ENCODE measurements around the gene CTR9.
A peak's percentile ranks its signal among the peaks of the same experiment; 100 is the strongest.

The CTR9 gene

DNA sequence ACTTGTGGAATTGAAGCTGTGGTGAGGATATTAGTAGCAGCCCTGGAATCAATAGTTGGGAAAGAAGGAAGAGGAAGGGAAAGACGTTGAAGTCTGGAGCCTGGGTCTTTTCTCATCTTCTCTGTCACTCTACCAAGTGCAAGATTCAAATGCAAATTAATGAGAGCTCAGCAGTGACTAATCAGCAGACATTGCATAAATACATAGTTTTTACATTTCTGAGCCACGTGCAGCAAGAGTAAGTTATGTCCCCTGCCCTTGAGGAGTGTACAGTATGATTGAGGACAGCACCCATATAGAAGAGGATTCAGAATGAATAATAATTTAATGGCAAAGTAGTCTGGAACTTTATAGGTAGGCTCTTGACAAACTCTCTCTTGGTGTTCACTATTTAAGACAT is 23.8 kb downstream of the CTR9 start:
- intact Hi-C loops (cut with DNase I) = no loop called here
- no peak for DNase-seq

DNA sequence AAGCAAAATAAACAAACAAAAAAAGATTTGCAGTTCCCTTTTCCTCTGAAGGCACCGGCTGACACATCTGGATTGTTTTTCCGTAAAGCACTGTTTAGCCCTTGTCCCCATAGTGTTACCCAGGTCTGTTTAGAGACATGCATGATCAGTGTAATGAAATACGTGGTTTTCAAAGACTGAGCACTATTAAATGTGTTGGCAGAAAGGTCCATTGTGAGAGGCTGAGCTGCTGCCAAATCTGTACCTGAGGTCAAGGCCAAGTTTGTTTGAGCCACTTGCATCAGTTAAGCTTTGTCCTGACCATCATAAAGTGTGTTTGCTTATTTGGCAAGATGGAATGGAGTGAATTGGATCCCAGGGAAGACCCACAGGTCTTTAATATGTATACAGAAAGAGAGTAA is 26.3 kb downstream of the CTR9 start:
- DNase-seq = no peak
- intact Hi-C loops (cut with DNase I) = no loop called here

DNA sequence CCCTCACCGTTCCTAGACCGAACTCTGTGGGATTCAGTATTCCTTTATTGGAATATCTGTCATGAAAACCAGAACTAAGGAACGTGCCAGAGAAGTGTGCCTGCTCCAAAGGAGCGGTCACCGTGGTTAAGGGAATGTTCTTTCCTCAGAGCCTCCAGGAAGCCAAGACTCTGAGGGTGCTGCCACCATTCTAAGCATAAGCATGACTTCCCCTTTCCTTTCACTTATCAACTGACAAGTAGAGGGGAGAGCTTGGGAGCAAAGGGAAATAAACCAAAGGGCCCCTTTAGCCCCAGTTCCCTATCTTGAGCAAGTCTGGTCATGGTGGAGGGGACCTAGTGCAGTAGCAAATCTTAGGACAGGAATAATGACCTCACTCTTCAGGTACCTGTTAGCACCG is 26.8 kb downstream of the CTR9 start:
- DNase-seq = no peak
- intact Hi-C loops (cut with DNase I) = no loop called here

DNA sequence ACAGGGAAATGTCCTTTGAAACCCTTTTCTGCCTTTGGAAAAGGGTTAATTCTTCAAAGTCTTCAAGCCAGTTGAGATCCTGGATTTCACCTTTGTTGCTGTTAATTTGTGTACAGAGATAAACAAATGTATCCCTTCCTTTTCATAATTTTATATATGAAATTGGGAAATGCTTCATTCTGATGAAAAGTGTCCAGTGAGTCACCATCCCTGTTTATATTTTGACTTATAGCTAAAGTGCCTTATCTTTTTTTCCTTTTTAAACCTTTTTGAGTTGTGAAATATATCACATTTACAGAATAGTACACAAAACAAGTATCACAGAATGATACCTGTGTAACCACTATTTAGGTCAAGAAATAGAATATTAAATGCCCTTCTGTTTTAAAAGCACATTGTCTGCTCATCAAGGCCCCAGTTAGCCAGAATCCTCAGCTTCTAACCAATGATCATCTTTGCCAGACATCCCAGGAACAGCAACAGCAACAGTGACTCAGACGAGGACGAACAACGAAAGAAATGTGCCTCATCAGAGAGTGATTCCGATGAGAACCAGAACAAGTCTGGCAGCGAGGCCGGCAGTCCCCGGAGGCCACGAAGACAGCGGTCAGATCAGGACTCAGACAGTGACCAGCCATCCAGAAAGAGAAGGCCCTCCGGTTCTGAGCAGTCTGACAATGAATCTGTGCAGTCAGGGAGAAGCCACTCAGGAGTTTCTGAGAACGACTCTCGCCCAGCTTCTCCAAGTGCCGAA is 27.3 kb downstream of the CTR9 start:
- intact Hi-C loops (cut with DNase I) = no loop called here
- DNase-seq = peak in 16 of 42 donors; percentile 10 to 63 (median 20)

DNA sequence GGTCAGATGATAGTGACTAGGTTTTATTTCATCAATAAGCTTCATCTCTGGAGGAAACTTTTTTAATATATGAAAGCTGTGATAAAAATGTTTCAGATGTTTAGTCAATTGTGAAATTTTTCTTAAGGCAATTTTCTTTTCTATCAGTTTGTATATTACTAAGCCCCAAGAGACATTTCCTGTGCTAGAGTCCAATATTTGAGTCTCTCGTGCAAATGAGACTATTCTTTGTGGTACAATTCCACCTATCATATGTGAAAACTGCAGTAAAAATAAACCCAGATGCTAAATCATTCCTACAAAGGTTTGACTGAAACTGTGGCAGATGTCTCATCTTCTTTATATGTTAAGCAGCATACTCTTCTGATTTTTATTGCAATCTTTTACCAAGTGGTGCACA is 28.0 kb downstream of the CTR9 start:
- DNase-seq = no peak
- intact Hi-C loops (cut with DNase I) = no loop called here

DNA sequence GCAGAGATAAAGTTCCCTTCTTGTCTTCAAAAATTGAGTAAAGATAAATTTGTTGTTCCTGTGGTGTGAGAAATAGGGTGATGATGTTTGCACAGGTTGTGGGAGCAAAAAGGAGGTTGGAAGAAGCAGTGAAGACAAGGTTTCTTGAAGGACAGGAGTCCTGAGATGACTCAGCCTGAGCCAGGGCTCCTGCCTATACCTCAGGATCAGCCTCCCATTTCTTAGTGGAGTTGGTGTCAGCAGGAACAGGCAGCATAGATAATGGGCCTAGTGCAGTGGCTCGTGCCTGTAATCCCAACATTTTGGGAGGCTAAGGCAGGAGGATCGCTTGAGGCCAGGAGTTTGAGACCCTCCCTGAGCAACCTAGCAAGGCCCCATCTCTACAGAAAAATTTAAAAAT is 29.0 kb downstream of the CTR9 start:
- DNase-seq = no peak
- intact Hi-C loops (cut with DNase I) = no loop called here

DNA sequence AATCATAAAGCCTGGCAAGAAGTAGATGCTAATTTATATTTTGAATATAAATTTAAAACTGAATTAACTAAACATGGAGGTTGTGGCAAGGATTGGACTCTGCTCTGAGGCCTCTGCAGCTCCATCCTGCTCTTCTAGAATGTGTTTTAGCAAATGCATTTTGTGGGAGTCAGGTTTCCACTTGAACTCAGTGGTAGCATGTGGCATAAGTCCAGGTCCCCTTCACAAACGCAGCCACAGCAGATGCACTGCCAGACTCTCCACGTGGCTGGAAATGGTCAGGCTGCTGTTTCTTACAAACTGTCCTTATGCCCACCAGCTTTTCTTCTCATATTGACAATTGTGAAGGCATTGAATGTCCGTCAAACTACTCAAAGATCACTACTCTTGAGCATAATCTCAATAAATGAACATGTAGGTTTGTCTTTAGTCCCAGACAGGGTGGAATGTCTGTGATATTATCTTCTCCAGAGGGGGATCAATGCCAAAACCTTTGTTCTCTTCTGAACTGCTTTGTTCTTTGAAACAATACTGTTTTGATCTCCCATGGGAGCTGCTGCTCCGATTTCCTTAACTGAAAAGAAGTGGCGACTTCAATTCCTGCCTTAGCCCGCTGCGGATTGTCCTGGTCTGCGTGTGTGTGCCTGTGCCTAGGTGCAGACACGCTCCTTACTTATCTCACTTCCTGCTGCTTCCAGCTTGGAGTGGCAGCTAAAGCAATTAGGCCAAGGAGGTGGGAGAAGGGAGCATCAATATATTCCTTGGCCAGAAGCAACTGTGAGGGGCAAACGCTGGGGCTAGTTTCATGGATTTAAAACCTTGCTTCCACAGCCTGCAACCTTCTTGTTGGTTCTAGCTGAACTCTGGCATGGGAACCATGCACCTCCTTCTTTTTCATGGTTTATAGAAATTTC is 33.4 kb downstream of the CTR9 start:
- intact Hi-C loops (cut with DNase I) = no loop called here
- peak in 1 of 42 donors; percentile 12 for DNase-seq

DNA sequence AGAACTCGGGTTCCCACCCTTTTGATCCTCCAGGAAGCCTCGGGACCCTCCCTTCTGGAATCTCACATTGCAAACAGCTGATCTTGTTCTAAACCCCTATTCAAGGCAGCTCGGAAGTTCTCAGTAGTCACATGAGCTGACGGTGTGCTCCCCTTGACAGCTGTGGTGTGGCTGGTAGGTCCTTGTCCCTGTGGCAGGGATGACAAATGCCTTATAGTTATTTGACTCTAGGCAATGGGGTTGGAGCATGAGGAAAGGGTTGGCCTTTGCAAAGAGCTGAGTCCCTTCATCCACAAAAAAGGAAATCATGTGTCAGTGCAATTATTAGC is 34.1 kb downstream of the CTR9 start:
- no peak for DNase-seq
- intact Hi-C loops (cut with DNase I) = no loop called here

DNA sequence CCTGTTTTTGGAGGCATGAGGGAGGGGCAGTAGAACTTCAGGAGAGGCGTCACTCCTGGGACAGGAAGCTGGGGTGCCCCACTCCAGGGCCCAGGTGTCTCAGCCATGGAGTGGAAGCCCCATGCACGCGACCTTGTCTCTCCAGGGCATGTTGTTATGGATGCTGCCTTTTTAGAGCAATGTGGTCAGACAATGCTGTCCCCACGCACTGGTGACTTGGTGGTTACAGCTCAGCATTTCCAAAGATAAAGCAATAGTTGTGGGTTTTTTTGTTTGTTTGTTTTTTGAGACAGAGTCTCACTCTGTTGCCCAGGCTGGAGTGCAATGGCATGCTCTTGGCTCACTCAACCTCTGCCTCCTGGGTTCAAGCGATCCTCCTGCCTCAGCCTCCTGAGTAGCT is 35.4 kb downstream of the CTR9 start:
- intact Hi-C loops (cut with DNase I) = no loop called here
- DNase-seq = no peak

DNA sequence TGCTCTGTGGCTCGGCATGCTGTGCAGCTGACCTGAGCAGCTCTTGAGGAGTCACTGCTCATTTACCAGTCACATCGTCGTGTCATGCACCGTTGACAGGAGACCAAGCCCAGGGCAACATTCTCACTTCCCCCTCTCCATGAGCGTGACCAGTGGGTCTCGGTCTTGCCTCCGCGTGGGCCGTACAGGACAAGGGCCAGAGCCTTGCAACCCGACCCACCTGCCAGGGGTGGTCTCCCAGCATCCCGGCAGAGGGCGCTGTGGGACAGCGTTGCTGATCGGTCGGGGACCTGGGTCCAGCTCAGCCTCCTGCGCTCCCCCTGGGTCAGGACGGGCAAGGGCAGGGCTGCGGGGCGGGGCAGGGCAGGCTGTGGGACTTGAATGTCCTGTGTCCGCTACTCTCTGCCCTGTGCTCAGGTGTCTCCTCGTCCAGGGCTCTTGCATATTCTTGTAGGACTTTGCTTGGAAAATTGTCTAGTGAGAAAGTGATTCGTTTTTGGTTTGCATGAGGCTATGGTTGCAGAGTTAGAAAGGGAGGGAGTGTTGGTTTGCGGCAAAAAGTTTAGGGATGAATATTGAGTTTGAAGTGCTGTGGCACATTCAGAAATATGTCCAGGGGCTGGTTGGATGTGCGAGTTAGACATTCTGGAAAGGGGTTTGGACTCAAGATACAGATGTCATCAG is 41.5 kb downstream of the CTR9 start:
- intact Hi-C loops (cut with DNase I) = no loop called here
- peak; percentile 50 to 94 (median 81) for DNase-seq

DNA sequence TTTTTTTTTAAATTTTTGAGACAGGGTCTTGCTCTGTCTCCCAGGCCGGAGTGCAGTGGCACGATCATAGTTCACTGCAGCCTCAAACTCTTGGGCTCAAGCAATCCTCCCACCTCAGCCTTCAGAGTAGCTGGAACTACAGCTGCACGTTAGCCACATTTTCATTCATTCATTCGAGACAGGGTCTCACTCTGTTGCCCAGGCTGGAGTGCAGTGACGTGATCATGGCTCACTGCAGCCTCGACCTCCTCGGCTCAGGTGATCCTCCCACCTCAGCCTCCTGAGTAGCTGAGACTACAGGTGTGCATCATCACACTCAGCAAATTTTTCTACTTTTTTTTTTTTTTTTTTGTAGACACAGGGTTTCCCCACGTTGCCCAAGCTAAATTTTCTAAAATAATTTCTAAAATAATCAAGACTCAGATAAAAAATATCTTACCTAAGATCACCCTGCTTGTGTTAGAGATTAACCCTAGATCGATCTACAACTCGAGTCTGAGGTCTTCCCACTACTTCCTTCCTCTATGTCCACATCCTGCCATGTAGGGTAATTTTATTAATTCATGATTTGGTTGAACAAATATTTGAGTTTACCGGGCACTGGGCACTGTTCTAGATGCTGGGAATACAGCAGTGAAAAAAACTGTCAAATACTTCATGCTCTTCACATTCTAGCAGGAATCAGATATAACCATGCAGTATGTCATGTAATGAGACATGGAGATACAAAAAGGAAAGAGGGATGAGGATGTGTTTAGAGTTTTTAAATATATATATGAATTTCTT is 42.6 kb downstream of the CTR9 start:
- intact Hi-C loops (cut with DNase I) = no loop called here
- no peak for DNase-seq

DNA sequence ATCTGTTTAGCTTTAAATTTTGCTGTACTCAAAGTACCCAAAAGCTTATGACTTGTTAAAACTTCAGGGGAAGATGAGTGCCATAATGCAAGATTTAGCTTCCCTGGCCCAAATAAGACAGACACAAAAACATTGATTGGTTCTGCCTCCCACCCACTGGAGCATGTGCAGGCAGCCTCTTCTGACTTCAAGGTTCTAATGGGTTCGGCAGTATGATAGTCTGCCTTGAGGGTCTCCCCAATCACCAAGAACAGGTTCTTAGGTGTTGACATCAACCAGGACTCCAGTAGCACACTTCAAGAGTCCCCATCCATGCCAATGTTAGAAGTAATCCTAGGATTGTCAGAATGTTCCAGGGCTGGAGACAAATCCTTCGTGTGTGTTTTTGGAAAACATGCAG is 45.1 kb downstream of the CTR9 start:
- intact Hi-C loops (cut with DNase I) = no loop called here
- no peak for DNase-seq

DNA sequence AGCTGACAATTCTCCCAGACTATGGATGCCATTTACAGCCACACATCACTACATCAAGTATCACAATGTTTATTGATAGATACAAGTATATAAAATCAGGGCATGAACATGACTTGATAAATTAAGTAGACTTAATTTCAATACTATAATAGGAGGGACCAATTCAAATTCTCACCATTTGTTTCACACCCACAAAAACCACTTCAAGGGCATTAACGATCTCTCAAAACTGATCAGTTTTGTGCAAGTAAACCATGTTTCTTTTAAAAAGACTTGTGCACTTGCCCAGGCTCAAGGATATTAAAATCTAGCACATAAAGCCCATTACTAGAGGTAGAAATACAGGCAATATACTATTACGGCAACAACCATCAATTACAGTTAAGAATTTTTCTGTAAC is 46.0 kb downstream of the CTR9 start:
- no peak for DNase-seq

DNA sequence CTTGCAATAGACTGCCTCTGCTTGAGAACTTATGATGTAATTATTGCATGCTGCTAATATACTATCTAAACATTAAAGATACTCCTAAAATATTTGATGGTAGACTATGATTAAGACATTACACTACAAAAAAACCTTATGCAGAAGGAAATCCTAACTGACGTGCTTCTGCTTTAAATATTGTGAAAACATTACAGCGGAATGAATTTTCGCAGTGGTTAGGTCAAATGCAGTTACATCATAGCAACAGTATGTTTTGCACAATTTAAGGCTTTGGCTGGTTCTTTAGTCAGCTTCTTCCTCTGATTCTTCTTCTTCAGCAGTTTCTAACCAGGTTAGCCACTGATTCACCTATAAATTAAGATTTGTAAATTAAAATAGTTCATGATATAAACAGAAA is 46.5 kb downstream of the CTR9 start:
- intact Hi-C loops (cut with DNase I) = no loop called here
- no peak for DNase-seq

More for the DNA sequence above, 46.0 kb downstream of the CTR9 start:
- intact Hi-C loops (cut with DNase I) = no loop called here

DNA sequence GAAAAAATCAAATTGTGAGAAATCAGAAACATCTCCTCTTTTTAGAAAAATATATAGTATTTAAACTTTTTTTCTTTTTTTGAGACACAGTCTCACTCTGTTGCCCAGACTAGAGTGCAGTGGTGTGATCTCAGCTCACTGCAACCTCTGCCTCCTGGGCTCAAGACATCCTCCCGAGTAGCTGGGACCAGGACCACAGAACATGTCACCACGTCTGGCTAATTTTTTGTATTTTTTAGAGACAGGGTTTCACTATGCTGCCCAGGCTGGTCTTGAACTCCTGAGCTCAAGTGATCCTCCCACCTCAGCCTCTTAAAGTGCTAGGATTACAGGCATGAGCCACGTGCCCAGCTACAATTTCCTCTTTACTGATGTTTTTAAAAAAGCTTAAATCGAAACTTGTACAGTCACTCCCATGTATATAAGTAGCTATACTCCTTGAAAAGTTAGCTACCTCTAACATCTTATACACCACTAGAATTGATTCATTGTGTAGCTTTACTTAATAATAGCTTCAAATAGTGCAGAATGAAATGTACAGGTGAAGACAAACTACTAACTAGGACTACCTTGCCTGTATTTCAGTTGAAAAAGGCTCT is 47.4 kb downstream of the CTR9 start:
- intact Hi-C loops (cut with DNase I) = no loop called here
- DNase-seq = no peak

DNA sequence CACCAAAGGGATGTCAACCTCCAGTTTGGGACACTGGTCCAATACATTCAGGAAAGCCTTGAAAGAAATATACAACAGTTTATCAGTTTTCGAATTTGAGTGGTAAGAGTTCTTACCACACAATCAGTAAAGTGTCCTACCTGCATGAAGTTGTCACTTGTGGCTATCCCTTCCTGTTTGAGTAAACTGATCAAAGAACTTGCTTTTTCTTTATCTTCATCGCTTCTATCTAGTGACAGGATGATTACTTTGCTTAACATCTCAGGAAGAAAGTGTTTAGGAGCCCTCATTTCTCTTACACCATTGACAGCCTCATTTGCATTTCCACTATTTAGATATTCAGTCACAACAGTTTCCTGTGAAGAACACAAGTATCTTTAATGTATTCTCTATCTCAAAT is 49.2 kb downstream of the CTR9 start:
- no peak for DNase-seq
- intact Hi-C loops (cut with DNase I) = loop anchor here (10.0 kb wide), 2 partner anchors 45 to 215 kb away; partner anchors contain the start of gene CTR9

DNA sequence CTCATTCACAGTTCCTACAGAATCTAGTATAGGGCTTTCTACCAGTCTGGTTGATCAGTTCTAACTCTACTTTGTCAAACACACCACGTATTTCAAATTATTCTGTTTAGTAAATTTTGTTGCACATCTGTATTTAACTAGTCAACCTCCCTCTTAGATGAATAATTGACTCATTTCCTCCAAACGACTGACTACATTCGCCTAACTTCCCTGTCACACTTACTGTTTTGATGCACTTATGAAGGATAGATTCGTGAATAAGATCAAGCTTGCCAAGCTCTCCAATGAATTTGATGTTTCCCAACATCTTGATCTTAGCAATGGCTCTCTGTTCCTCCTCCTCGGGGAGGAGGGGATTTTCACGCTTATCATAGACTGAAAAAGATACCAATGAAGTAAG is 52.6 kb downstream of the CTR9 start:
- DNase-seq = no peak
- intact Hi-C loops (cut with DNase I) = loop anchor here (10.0 kb wide), 2 partner anchors 49 to 211 kb away; partner anchors contain the start of gene CTR9

DNA sequence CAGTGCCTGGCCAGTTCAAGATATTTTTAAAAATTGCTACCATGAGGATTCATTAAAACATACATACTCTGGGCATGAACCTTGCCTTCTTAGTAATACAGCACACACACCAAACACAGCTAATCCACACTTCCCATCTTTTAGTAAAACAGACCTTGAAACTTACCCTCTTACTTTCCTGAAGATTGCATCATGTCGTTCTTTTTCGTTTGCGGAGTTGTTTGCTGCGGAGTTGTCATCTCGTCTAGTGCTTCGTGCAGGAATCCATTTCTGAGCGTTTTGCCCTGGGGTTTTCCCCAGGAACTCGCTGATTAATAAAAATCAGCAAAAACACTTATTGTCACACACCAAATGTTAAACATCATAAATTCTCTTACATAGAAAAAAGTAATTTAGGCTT is 54.7 kb downstream of the CTR9 start:
- no peak for DNase-seq
- intact Hi-C loops (cut with DNase I) = loop anchor here (5.0 to 10.0 kb wide), 3 partner anchors 51 to 209 kb away; partner anchors contain the start of gene CTR9

DNA sequence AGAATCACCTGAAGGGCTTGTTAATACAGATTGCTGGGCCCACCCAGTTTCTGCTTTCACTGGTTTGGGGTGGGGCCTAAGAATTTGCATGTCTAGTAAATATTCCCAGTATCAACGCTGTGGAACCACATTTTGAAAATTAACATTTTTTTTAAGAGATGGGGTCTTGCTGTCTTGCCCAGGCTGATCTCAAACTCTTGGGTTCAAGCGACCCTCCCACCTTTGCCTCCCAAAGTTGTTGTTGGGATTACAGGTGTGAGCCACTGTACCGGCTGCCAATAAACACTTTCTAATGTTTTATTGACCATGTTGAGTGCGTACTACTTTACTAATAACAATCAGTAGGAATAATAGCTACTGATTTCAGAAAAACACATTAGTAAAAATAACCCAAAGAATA is 55.2 kb downstream of the CTR9 start:
- intact Hi-C loops (cut with DNase I) = loop anchor here (5.0 to 10.0 kb wide), 3 partner anchors 51 to 209 kb away; partner anchors contain the start of gene CTR9
- DNase-seq = no peak
